HG03175 (cell line): ENCODE results near the gene HNRNPA3.

Source experiments
- ATAC-seq: cut with Tn5 transposase; IDR thresholded peaks from one replicate; pipeline ENCODE4 v1.9.1; 2021; ENCODE audit warnings: mild to moderate bottlenecking, moderate library complexity; ENCODE audit not compliant: unreplicated experiment

The HNRNPA3 gene

DNA sequence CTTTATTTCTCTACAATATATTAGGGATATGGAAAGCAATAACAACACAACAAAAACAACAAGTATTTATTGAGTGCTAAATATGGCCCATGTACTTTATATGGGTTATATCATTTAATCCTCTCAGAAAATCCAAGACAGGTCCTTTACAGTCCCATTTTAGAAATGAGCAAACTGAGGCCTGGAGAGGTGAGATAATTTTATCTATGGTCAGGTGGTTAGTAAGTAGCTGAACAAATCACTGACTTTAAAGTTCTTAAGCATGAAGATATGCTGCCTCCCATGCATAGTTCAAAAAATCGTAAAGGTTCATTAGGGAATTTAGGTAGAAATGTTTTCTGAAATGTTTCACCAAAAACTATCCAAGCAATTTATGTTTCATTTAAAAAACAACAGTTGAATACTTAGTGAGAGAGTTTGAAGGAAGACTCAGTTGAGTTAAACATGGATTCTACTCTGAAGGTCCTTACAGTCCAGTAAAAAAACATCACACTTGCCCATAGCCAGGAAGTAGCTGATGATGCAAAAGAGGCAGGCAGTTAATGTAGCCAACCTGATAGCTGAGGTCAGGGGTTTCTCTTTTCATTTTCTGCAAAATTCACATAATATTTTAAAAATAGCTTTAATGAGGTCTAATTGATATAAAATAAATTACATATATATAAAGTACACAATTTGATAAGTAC lies 59.5 kb downstream of the HNRNPA3 start:
- no peak for ATAC-seq

GRCh38 chr2:177272765-177273164 lies 60.2 kb downstream of the HNRNPA3 start:
- ATAC-seq, result no peak

DNA sequence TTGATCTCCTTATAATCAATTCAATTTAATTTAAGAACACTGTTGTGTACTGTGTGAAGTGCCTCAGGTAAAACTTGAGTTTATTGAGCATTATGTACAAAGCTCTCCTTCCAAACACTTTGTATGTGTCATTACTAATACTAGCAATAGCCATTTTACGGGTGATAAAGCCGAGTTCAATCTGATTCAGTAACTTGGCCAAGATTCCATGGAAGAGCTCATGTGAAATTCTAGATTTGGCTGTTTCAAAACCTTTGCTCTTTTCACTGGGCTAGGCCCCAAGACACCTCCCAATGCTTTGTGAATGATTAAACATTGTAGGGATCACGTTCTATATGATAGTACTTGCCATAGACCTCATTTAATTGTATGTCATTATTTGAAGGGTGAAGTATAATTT lies 60.8 kb downstream of the HNRNPA3 start:
- ATAC-seq, result no peak
